Measurements from ENCODE around the gene PATJ.
"Not testable (repeated sequence)": the region's sequence is repeated elsewhere in the genome, so short reads cannot be mapped to it uniquely, and the experiment has no call there.

Gene PATJ

GRCh38 chr1:61730679-61731078 lies 11.6 kb upstream of the PATJ start:
- not testable (repeated sequence) for H3K36me3 ChIP-seq (ENCODE audit: control insufficient read depth, insufficient read depth, low read length); H3K4me1 ChIP-seq (ENCODE audit: control insufficient read depth, insufficient read depth, low read length); H3K9me3 ChIP-seq (ENCODE audit: control insufficient read depth, insufficient read depth, low read length); H3K4me3 ChIP-seq (ENCODE audit: low read depth, low read length); H3K9ac ChIP-seq (ENCODE audit: low read depth, low read length); H3K27me3 ChIP-seq (ENCODE audit: control insufficient read depth, insufficient read depth, low read length)

- H3K36me3 ChIP-seq (ENCODE audit: control insufficient read depth, insufficient read depth, low read length) = no peaks in the 10 kb centered on the region
- H3K9me3 ChIP-seq (ENCODE audit: control insufficient read depth, insufficient read depth, low read length) = no peaks in the 10 kb centered on the region
- H3K4me1 ChIP-seq (ENCODE audit: control insufficient read depth, insufficient read depth, low read length) = no peaks in the 10 kb centered on the region
- no peaks in the 10 kb centered on the region for H3K27me3 ChIP-seq (ENCODE audit: control insufficient read depth, insufficient read depth, low read length)
- H3K9ac ChIP-seq (ENCODE audit: low read depth, low read length) = no peak overlapping the region
- no peak overlapping the region for H3K4me3 ChIP-seq (ENCODE audit: low read depth, low read length)
These were observed 9.6 kb upstream of the PATJ start for GRCh38 chr1:61732726-61733125.

- Histone ChIP-seq H3K27me3 (ENCODE audit: control insufficient read depth, insufficient read depth, low read length) (no peaks in the 10 kb centered on the region), H3K9ac (ENCODE audit: low read depth, low read length) (no peak overlapping the region), H3K4me3 (ENCODE audit: low read depth, low read length) (peak overlapping the region; percentile 88), H3K36me3 (ENCODE audit: control insufficient read depth, insufficient read depth, low read length) (peaks cover 2% of the 10 kb centered on the region), H3K9me3 (ENCODE audit: control insufficient read depth, insufficient read depth, low read length) (no peaks in the 10 kb centered on the region), H3K4me1 (ENCODE audit: control insufficient read depth, insufficient read depth, low read length) (peaks cover 4% of the 10 kb centered on the region)
These were observed 1.3 kb upstream of the PATJ start for GRCh38 chr1:61740751-61741700.

- Histone ChIP-seq H3K27me3 (ENCODE audit: control insufficient read depth, insufficient read depth, low read length) (no peaks in the 10 kb centered on the region), H3K9me3 (ENCODE audit: control insufficient read depth, insufficient read depth, low read length) (no peaks in the 10 kb centered on the region), H3K36me3 (ENCODE audit: control insufficient read depth, insufficient read depth, low read length) (peaks cover 2% of the 10 kb centered on the region), H3K4me1 (ENCODE audit: control insufficient read depth, insufficient read depth, low read length) (peaks cover 14% of the 10 kb centered on the region), H3K9ac (ENCODE audit: low read depth, low read length) (peak overlapping the region; percentile 85), H3K4me3 (ENCODE audit: low read depth, low read length) (peak overlapping the region; percentile 88)
These were observed 545 bp downstream of the PATJ start for GRCh38 chr1:61742620-61743430.

- peak overlapping the region; percentile 85 for H3K9ac ChIP-seq (ENCODE audit: low read depth, low read length)
- peak overlapping the region; percentile 88 for H3K4me3 ChIP-seq (ENCODE audit: low read depth, low read length)
- H3K36me3 ChIP-seq (ENCODE audit: control insufficient read depth, insufficient read depth, low read length) = peaks cover 2% of the 10 kb centered on the region
These were observed 1.1 kb downstream of the PATJ start for GRCh38 chr1:61743431-61743705.

GRCh38 chr1:61743716-61744580 lies 1.7 kb downstream of the PATJ start:
- H3K36me3 ChIP-seq (ENCODE audit: control insufficient read depth, insufficient read depth, low read length) = peaks cover 2% of the 10 kb centered on the region
- H3K9me3 ChIP-seq (ENCODE audit: control insufficient read depth, insufficient read depth, low read length) = no peaks in the 10 kb centered on the region
- peak overlapping the region; percentile 88 for H3K4me3 ChIP-seq (ENCODE audit: low read depth, low read length)
- no peak overlapping the region for H3K9ac ChIP-seq (ENCODE audit: low read depth, low read length)
- no peaks in the 10 kb centered on the region for H3K27me3 ChIP-seq (ENCODE audit: control insufficient read depth, insufficient read depth, low read length)
- H3K4me1 ChIP-seq (ENCODE audit: control insufficient read depth, insufficient read depth, low read length) = peaks cover 14% of the 10 kb centered on the region

More at GRCh38 chr1:61743431-61743705, 1.1 kb downstream of the PATJ start:
- H3K9me3 ChIP-seq (ENCODE audit: control insufficient read depth, insufficient read depth, low read length) = no peaks in the 10 kb centered on the region
- peaks cover 14% of the 10 kb centered on the region for H3K4me1 ChIP-seq (ENCODE audit: control insufficient read depth, insufficient read depth, low read length)
- H3K27me3 ChIP-seq (ENCODE audit: control insufficient read depth, insufficient read depth, low read length) = no peaks in the 10 kb centered on the region

- H3K4me3 ChIP-seq (ENCODE audit: low read depth, low read length) = no peak overlapping the region
- no peaks in the 10 kb centered on the region for H3K9me3 ChIP-seq (ENCODE audit: control insufficient read depth, insufficient read depth, low read length)
- no peaks in the 10 kb centered on the region for H3K27me3 ChIP-seq (ENCODE audit: control insufficient read depth, insufficient read depth, low read length)
- H3K9ac ChIP-seq (ENCODE audit: low read depth, low read length) = no peak overlapping the region
- peaks cover 2% of the 10 kb centered on the region for H3K36me3 ChIP-seq (ENCODE audit: control insufficient read depth, insufficient read depth, low read length)
- peaks cover 13% of the 10 kb centered on the region for H3K4me1 ChIP-seq (ENCODE audit: control insufficient read depth, insufficient read depth, low read length)
These were observed 4.5 kb downstream of the PATJ start for GRCh38 chr1:61746813-61747212.

- H3K4me3 ChIP-seq (ENCODE audit: low read depth, low read length) = no peak overlapping the region
- peaks cover 2% of the 10 kb centered on the region for H3K36me3 ChIP-seq (ENCODE audit: control insufficient read depth, insufficient read depth, low read length)
- no peaks in the 10 kb centered on the region for H3K9me3 ChIP-seq (ENCODE audit: control insufficient read depth, insufficient read depth, low read length)
- no peaks in the 10 kb centered on the region for H3K27me3 ChIP-seq (ENCODE audit: control insufficient read depth, insufficient read depth, low read length)
- H3K4me1 ChIP-seq (ENCODE audit: control insufficient read depth, insufficient read depth, low read length) = peaks cover 16% of the 10 kb centered on the region
- no peak overlapping the region for H3K9ac ChIP-seq (ENCODE audit: low read depth, low read length)
These were observed 6.3 kb downstream of the PATJ start for GRCh38 chr1:61748566-61748965.

GRCh38 chr1:61749574-61749973 lies 7.3 kb downstream of the PATJ start:
- H3K27me3 ChIP-seq (ENCODE audit: control insufficient read depth, insufficient read depth, low read length) = no peaks in the 10 kb centered on the region
- no peak overlapping the region for H3K9ac ChIP-seq (ENCODE audit: low read depth, low read length)
- H3K4me1 ChIP-seq (ENCODE audit: control insufficient read depth, insufficient read depth, low read length) = peaks cover 18% of the 10 kb centered on the region
- H3K36me3 ChIP-seq (ENCODE audit: control insufficient read depth, insufficient read depth, low read length) = peaks cover 2% of the 10 kb centered on the region
- no peaks in the 10 kb centered on the region for H3K9me3 ChIP-seq (ENCODE audit: control insufficient read depth, insufficient read depth, low read length)
- H3K4me3 ChIP-seq (ENCODE audit: low read depth, low read length) = no peak overlapping the region

- Histone ChIP-seq H3K4me3 (ENCODE audit: low read depth, low read length) (no peak overlapping the region), H3K36me3 (ENCODE audit: control insufficient read depth, insufficient read depth, low read length) (no peaks in the 10 kb centered on the region), H3K9ac (ENCODE audit: low read depth, low read length) (no peak overlapping the region), H3K9me3 (ENCODE audit: control insufficient read depth, insufficient read depth, low read length) (no peaks in the 10 kb centered on the region), H3K27me3 (ENCODE audit: control insufficient read depth, insufficient read depth, low read length) (no peaks in the 10 kb centered on the region), H3K4me1 (ENCODE audit: control insufficient read depth, insufficient read depth, low read length) (peaks cover 8% of the 10 kb centered on the region)
These were observed 10.7 kb downstream of the PATJ start for GRCh38 chr1:61752921-61753389.

- H3K4me1 ChIP-seq (ENCODE audit: control insufficient read depth, insufficient read depth, low read length) = peaks cover 8% of the 10 kb centered on the region
- H3K9ac ChIP-seq (ENCODE audit: low read depth, low read length) = no peak overlapping the region
- H3K36me3 ChIP-seq (ENCODE audit: control insufficient read depth, insufficient read depth, low read length) = no peaks in the 10 kb centered on the region
- H3K27me3 ChIP-seq (ENCODE audit: control insufficient read depth, insufficient read depth, low read length) = no peaks in the 10 kb centered on the region
- H3K9me3 ChIP-seq (ENCODE audit: control insufficient read depth, insufficient read depth, low read length) = no peaks in the 10 kb centered on the region
- H3K4me3 ChIP-seq (ENCODE audit: low read depth, low read length) = no peak overlapping the region
These were observed 11.8 kb downstream of the PATJ start for GRCh38 chr1:61753998-61754508.
